MM.1S (cell line): Measurements from ENCODE around the gene POLR1D.

Source experiments
- DNase-seq: peaks from one replicate; pipeline ENCODE4 v3.0.0-alpha.2; 2015
- H2AFZ ChIP-seq: fragments of 300-600 bp; sonication (generic); 2 replicates; pipeline ENCODE4 v1.6.0; 2016; ENCODE audit warnings: antibody characterized with exemption, low read length
- H3F3A ChIP-seq: fragments of 300-600 bp; sonication (generic); 2 replicates; pipeline ENCODE4 v1.6.1; 2016; ENCODE audit warnings: mild to moderate bottlenecking, antibody characterized with exemption, low read length, moderate library complexity, mixed read lengths; ENCODE audit not compliant: insufficient read depth
- H3K27ac ChIP-seq: fragments of 300-600 bp; sonication (generic); 2 replicates; pipeline ENCODE4 v1.5.1; 2016; ENCODE audit warnings: mild to moderate bottlenecking, low read length
- H3K27me3 ChIP-seq: fragments of 300-600 bp; sonication (generic); replicated peaks from 2 replicates; pipeline ENCODE4 v1.6.0; 2016; ENCODE audit warnings: low read length; ENCODE audit not compliant: insufficient read depth
- H3K36me3 ChIP-seq: fragments of 300-600 bp; sonication (generic); replicated peaks from 2 replicates; pipeline ENCODE4 v1.6.1; 2016; ENCODE audit warnings: mild to moderate bottlenecking, low read length, mixed read lengths; ENCODE audit not compliant: insufficient read depth
- H3K4me1 ChIP-seq: fragments of 300-600 bp; sonication (generic); 2 replicates; pipeline ENCODE4 v1.6.1; 2016; ENCODE audit warnings: low read length, mixed read lengths
- H3K4me2 ChIP-seq: fragments of 300-600 bp; sonication (generic); 2 replicates; pipeline ENCODE4 v1.6.0; 2016; ENCODE audit warnings: low read depth, low read length
- H3K4me3 ChIP-seq: fragments of 300-600 bp; sonication (generic); 2 replicates; pipeline ENCODE4 v1.5.1; 2016; ENCODE audit warnings: low read length, mixed read lengths
- H3K79me2 ChIP-seq: fragments of 300-600 bp; sonication (generic); 2 replicates; pipeline ENCODE4 v1.6.1; 2016; ENCODE audit warnings: mixed run types, low read length, mixed read lengths
- H3K9ac ChIP-seq: fragments of 300-600 bp; sonication (generic); 2 replicates; pipeline ENCODE4 v1.6.1; 2016; ENCODE audit warnings: low read length, mixed read lengths
- H3K9me2 ChIP-seq: fragments of 300-600 bp; sonication (generic); replicated peaks from 2 replicates; pipeline ENCODE4 v1.6.1; 2016; ENCODE audit warnings: mild to moderate bottlenecking, low read length, mixed read lengths; ENCODE audit not compliant: insufficient read depth
- H3K9me3 ChIP-seq: fragments of 300-600 bp; sonication (generic); replicated peaks from 2 replicates; pipeline ENCODE4 v1.6.1; 2016; ENCODE audit warnings: mild to moderate bottlenecking, low read length, mixed read lengths; ENCODE audit not compliant: insufficient read depth
- H4K20me1 ChIP-seq: fragments of 300-600 bp; sonication (generic); 2 replicates; pipeline ENCODE4 v1.6.1; 2016; ENCODE audit warnings: mild to moderate bottlenecking, low read length, moderate library complexity, mixed read lengths; ENCODE audit not compliant: insufficient read depth
- CTCF ChIP-seq: fragments of 300-600 bp; sonication (generic); IDR thresholded peaks from 2 replicates; pipeline ENCODE4 v1.5.1; 2016; ENCODE audit warnings: antibody characterized with exemption, low read length, mixed read lengths
- EZH2 ChIP-seq: fragments of 300-600 bp; sonication (generic); optimal IDR thresholded peaks from 2 replicates; pipeline ENCODE3; 2017; ENCODE audit warnings: low read depth, mild to moderate bottlenecking, antibody characterized with exemption, low read length, mixed read lengths
- EZH2phosphoT487 ChIP-seq: fragments of 300-600 bp; sonication (generic); IDR thresholded peaks from 2 replicates; pipeline ENCODE4 v1.6.1; 2018; ENCODE audit warnings: antibody characterized with exemption, low read length

POLR1D gene

GRCh38 chr13:27621366-27622101 is at the start of gene POLR1D:
POLR1D (plus strand) TSS chr13:27621892; CDS start chr13:27621984, 92 bp downstream.
- peak within 1 kb of the TSS; percentile 96 for H3K27ac ChIP-seq
- peaks cover 8% of the 10 kb centered on the region; the same call in 1 of the 2 replicates for H3K4me1 ChIP-seq
- H3K79me2 ChIP-seq: peaks cover 83% of the 10 kb centered on the region
- H3K4me2 ChIP-seq: peak within 1 kb of the TSS; percentile 60
- DNase-seq: peak; percentile 78
- peak within 1 kb of the TSS; percentile 67 for H2AFZ ChIP-seq
- peaks cover 7% of the 10 kb centered on the region; the same call in 1 of the 2 replicates for H3F3A ChIP-seq
- H3K9me2 ChIP-seq: no peaks in the 10 kb centered on the region
- peak within 1 kb of the TSS; percentile 85 for H3K4me3 ChIP-seq
- TF ChIP-seq EZH2 (no peak), EZH2phosphoT487 (no peak), CTCF (no peak)
- H4K20me1 ChIP-seq: no peaks in the 10 kb centered on the region
- no peaks in the 10 kb centered on the region for H3K36me3 ChIP-seq
- H3K9ac ChIP-seq: peak within 1 kb of the TSS; percentile 90
- no peaks in the 10 kb centered on the region for H3K27me3 ChIP-seq
- no peaks in the 10 kb centered on the region for H3K9me3 ChIP-seq

GRCh38 chr13:27572234-27572901 is 49.3 kb upstream of the POLR1D start:
- Histone ChIP-seq H3K9me3 (no peaks in the 10 kb centered on the region), H3K4me1 (no peaks in the 10 kb centered on the region), H2AFZ (no peak overlapping the region), H3K27ac (no peak overlapping the region), H3K27me3 (no peaks in the 10 kb centered on the region), H3K4me2 (no peak overlapping the region), H3F3A (no peaks in the 10 kb centered on the region), H3K9ac (no peak overlapping the region), H4K20me1 (no peaks in the 10 kb centered on the region), H3K79me2 (no peaks in the 10 kb centered on the region; the same call in 1 of the 2 replicates), H3K9me2 (no peaks in the 10 kb centered on the region), H3K4me3 (no peak overlapping the region), H3K36me3 (no peaks in the 10 kb centered on the region)
- no peak for DNase-seq
- TF ChIP-seq EZH2 (no peak), CTCF (no peak)

- no peak for DNase-seq
- no peaks in the 10 kb centered on the region for H3K9me2 ChIP-seq
Observed at GRCh38 chr13:27573265-27573664, 48.4 kb upstream of the POLR1D start.

More at GRCh38 chr13:27573265-27573664, 48.4 kb upstream of the POLR1D start:
- no peak overlapping the region for H3K9ac ChIP-seq
- H3K27ac ChIP-seq: no peak overlapping the region
- no peaks in the 10 kb centered on the region for H3F3A ChIP-seq
- no peaks in the 10 kb centered on the region for H3K9me3 ChIP-seq
- no peaks in the 10 kb centered on the region for H3K27me3 ChIP-seq
- no peaks in the 10 kb centered on the region for H4K20me1 ChIP-seq
- no peaks in the 10 kb centered on the region; the same call in 1 of the 2 replicates for H3K79me2 ChIP-seq
- no peaks in the 10 kb centered on the region for H3K4me1 ChIP-seq
- H2AFZ ChIP-seq: no peak overlapping the region
- H3K4me2 ChIP-seq: no peak overlapping the region
- no peak overlapping the region for H3K4me3 ChIP-seq
- H3K36me3 ChIP-seq: no peaks in the 10 kb centered on the region
- TF ChIP-seq EZH2phosphoT487 (no peak), EZH2 (no peak), CTCF (no peak)
